Mammary epithelial cell (primary cell): ENCODE results near the gene TSR2.

Experiments used
- CTCF ChIP-seq, 2 donors: IDR thresholded peaks in 1 of 2; conservative IDR thresholded peaks in 1 of 2; 2 replicates each; pipeline ENCODE4 v1.5.1; 2011 to 2012; ENCODE audit warnings: inconsistent platforms in 2 of 2, low read length in 2 of 2, mild to moderate bottlenecking in 2 of 2, control low read depth in 1 of 2, low read depth in 1 of 2; ENCODE audit not compliant: insufficient read depth in 1 of 2; ENCODE audit errors: extremely low read depth in 1 of 2
- EZH2 ChIP-seq: IDR thresholded peaks from 2 replicates; pipeline ENCODE4 v1.6.1; 2012; ENCODE audit warnings: low read length, inconsistent platforms, borderline replicate concordance

GRCh38 chrX:54423161-54423888, 16.9 kb upstream of the TSR2 start:
- TF ChIP-seq CTCF (conservative IDR thresholded peaks at IDR 0.05 in 1 of 2, IDR thresholded peaks at IDR 0.05 in 1 of 2; ENCODE audit: extremely low read depth in 1 of 2, insufficient read depth in 1 of 2, low read depth in 1 of 2, low read length in 2 of 2) (no peak), EZH2 (no peak)
